Measurements from ENCODE around the gene ALPI.

The ALPI gene

DNA sequence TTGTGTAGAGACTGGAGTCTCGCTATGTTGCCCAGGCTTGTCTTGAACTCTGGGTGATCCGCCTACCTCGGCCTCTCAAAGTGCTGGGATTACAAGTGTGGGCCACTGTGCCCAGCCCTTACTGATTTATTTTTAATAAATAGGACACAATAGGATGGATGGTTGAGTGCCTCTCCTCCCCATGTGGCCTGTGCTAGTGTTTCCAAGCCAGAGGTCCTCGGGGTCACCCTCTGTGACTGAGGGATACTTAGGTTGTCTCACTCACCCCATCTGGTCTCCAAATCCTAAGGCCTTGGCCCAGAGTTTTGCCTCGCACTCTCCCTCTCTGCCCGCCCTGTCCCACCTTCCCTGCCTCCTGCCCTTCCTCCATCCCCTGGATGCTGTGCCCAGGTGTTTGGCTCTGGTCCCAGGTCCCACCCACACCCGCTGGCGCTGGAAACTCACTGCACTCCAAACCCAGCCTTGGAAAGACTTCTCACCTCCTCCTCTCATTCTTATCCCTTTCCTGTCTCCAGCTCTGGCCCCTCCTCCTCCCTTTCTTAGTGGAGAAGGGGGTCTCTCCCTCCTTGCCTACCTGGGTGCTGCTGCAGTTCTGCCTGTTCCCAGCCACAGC, 36.4 kb downstream of the ALPI start:
- no peak overlapping the region for H3K4me3 ChIP-seq
- H3K27ac ChIP-seq = no peak overlapping the region
- TF ChIP-seq, protein P1, sequence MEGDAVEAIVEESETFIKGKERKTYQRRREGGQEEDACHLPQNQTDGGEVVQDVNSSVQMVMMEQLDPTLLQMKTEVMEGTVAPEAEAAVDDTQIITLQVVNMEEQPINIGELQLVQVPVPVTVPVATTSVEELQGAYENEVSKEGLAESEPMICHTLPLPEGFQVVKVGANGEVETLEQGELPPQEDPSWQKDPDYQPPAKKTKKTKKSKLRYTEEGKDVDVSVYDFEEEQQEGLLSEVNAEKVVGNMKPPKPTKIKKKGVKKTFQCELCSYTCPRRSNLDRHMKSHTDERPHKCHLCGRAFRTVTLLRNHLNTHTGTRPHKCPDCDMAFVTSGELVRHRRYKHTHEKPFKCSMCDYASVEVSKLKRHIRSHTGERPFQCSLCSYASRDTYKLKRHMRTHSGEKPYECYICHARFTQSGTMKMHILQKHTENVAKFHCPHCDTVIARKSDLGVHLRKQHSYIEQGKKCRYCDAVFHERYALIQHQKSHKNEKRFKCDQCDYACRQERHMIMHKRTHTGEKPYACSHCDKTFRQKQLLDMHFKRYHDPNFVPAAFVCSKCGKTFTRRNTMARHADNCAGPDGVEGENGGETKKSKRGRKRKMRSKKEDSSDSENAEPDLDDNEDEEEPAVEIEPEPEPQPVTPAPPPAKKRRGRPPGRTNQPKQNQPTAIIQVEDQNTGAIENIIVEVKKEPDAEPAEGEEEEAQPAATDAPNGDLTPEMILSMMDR (IDR thresholded peaks at IDR 0.05) = no peak
- no peak for DNase-seq (ENCODE audit: low spot score)

DNA sequence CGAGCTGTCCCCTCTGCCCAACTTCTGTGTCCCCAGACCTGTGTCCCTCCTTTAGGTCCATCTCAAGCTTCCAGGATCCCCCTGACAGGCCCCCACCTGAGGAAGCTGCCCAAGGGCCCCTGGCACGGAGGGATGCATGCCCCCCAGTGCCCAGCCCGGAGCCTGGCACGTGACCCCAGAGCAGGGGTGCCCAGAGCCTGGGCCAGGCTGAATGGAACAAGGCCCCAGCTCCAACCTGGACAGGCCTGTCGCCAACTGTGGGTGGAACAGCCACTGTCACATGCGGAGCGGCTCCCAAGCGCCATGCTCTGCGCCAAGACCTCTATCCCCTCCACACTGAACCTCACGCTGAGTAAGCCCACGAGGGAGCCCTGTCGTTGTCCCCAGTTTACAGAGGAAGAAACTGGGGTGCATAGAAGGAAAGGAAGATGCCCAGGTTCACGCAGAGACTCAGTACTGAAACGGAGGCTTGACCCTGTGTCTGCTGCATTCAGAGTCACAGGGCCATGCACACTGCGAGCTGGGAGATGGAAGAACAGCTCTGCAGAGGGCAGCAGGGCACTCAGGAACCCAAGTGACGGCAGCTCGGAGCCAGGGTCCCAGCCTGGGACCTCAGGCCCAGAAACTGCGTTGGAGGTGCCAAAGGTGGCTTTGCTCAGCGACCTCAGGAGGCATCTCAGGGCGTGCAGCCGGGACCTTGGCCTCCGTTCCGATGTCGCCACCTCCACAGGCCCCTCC, 37.2 kb downstream of the ALPI start:
- TF ChIP-seq, protein P1 (IDR thresholded peaks at IDR 0.05) = no peak
- no peak for DNase-seq (ENCODE audit: low spot score)
- no peak overlapping the region for H3K27ac ChIP-seq

GRCh38 chr2:232493701-232494474, 37.9 kb downstream of the ALPI start:
- Histone ChIP-seq H3K27ac (no peak overlapping the region), H3K4me3 (no peak overlapping the region)
- DNase-seq (ENCODE audit: low spot score) = no peak
- TF ChIP-seq, protein P1 (IDR thresholded peaks at IDR 0.05) = no peak

More for the DNA sequence above, 37.2 kb downstream of the ALPI start:
- H3K4me3 ChIP-seq = no peak overlapping the region

DNA sequence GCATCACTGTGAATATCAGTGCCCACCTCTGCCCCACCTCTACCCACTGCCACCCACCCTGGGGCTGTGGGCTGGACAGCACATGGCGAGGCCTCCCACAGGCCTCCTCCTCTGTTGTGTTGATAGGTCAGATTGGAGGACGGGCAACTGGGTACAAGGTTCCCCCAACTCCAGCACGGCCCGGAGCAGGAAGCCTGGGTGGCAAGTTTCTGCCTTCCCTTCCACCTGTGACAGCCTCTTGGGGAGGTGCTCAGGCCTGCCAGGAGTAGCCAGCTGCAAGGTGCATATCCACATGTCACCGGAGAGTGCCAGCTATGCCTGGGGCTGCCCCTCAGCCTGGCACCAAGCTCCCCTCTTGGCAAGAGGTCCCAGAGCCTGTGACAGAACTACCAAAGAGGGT, 38.6 kb downstream of the ALPI start:
- no peak overlapping the region for H3K27ac ChIP-seq
- DNase-seq (ENCODE audit: low spot score) = no peak
- TF ChIP-seq, protein P1 (IDR thresholded peaks at IDR 0.05) = no peak
- no peak overlapping the region for H3K4me3 ChIP-seq

DNA sequence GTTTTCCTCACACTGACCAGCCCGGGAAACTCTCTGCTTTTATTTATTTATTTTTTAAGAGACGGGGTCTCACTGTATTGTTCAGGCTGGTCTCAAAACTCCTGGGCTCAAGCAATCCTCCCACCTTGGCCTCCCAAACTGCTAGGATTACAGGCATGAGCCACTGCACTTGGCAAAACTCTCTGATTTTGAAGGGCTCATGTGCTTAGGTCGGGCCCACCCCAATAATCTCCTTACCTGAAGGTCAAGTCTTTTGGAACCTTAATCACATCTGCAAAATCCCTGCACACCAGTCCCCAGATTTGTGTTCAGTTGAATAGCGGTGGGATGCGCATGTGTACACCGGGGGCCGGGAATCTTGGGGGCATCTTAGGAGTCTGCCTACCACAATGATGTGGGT, 39.3 kb downstream of the ALPI start:
- no peak overlapping the region for H3K4me3 ChIP-seq
- H3K27ac ChIP-seq = no peak overlapping the region
- DNase-seq (ENCODE audit: low spot score) = no peak
- TF ChIP-seq, protein P1 (IDR thresholded peaks at IDR 0.05) = no peak

- TF ChIP-seq, protein P1 (IDR thresholded peaks at IDR 0.05) = no peak
- no peak for DNase-seq (ENCODE audit: low spot score)
- Histone ChIP-seq H3K4me3 (no peak overlapping the region), H3K27ac (no peak overlapping the region)
Measured at GRCh38 chr2:232496501-232497270, 40.7 kb downstream of the ALPI start.

Data from coronary artery (tissue), 2 donors.